HG03103 (cell line): Measurements from ENCODE around the gene HOXD9.

Source experiments
- ATAC-seq: cut with Tn5 transposase; IDR thresholded peaks from one replicate; pipeline ENCODE4 v1.9.1; 2021; ENCODE audit warnings: low read depth; ENCODE audit not compliant: unreplicated experiment

The HOXD9 gene

DNA sequence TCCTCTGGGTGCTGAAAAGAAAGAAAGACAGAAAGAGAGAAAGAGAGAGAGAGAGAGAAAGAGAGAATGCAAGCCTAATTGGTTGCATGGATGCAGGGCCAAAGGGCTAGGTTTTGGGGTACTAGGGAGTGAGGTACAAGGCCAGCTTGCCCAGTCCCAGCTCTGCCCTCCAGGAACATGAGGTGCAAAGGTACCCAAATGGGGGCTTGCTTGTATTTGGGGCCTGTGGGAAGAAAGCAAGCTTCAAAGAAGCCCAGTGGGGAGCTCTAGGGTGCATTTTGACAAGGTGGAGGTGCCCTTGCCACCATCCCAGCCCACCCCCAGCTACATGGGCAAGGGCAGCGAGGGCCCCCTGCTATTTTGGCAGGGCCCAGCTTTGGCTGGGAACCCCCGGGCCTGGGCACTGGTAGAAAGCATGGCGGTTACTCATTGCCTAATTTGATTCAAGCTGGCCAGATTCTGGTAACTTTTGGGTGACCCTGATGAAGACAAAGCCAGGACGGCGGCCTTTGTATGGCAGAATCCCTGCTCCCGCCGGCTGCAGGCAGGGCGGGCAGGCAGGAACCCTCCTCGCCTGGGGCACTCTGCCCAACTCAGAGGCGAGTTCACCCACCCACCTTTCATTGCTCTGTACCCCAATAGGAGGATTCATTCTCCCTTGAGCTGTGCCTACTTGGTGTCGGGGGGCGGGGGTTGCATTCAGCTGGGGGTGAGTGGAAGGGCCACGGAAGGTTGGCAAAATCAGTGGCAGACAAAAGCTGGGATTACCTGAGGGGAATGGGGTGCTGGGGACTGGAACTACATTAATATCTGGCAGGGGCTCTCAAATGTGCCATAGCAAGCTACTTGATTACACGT lies 28.3 kb downstream of the HOXD9 start:
- ATAC-seq = no peak

- no peak for ATAC-seq
Measured at GRCh38 chr2:176151442-176152287, 29.1 kb downstream of the HOXD9 start, which contains the start of gene HOXD4. HOXD4 (plus strand) TSS chr2:176151550; CDS start chr2:176151634, 84 bp downstream.

DNA sequence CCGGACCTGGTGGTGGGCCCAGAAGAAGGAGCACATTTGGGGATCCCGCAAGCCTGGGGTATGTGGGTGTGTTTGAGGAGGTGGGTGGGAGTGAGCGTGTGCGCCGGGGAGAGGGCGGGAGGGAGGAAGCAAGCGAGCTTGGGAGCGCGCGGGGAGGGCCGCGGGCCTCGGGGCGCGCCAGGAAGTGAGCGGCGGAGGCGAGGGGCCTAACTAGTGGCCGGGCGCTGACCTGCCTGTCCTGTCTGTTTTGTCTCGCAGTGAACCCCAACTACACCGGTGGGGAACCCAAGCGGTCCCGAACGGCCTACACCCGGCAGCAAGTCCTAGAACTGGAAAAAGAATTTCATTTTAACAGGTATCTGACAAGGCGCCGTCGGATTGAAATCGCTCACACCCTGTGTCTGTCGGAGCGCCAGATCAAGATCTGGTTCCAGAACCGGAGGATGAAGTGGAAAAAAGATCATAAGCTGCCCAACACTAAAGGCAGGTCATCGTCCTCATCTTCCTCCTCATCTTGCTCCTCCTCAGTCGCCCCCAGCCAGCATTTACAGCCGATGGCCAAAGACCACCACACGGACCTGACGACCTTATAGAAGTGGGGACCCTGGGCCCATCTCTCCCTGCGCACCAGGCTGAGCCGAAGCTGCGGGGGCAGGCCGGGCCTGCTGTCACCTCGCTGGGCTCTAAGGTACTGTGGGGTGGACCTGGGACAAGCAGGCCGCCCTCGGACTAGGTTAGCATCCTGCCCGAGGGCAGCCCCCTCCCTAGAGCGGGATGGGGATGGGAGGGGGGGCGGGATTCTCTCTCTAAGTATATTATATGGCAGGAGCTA lies 30.0 kb downstream of the HOXD9 start:
- no peak for ATAC-seq

DNA sequence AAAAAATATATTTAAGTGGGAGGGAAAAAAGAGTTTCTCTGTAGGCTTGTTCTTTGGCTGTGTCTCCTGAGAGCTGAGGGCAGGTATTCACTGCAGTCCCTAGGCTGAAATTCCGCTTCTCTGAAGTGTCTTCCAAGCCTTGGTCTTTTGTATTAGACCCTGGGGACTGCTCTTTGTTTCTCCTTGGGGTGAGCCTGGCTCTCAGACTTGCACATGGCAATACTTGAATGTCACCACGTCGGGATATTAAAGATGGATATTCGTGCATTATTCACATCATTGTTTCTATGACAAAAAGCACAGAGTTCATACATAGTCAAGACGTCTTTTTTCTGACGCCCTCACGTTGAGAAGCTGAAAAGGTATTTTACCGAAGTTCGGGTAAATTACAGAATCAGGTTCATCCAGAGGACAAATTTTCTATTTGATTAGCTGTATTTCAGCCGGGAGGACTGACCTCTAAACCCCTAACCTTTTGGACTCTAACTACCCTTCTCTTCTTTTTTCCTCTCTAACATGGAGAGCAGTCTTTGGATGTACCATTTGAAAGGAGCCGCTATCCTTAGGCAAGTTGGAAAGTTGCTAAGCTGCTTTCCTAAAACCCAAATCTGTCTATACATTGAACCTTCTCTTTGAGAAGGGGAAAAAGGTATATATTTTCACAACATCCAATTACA lies 32.2 kb downstream of the HOXD9 start:
- no peak for ATAC-seq

GRCh38 chr2:176155356-176156044 lies 33.0 kb downstream of the HOXD9 start:
- ATAC-seq = no peak

- ATAC-seq = no peak
Measured at GRCh38 chr2:176156301-176156806, 33.8 kb downstream of the HOXD9 start.

- ATAC-seq = no peak
Measured at GRCh38 chr2:176156807-176157498, 34.4 kb downstream of the HOXD9 start, which contains the start of gene HOXD3. HOXD3 (plus strand) TSS chr2:176157307; CDS start chr2:176169115, 11,808 bp downstream.

- ATAC-seq = no peak
Measured at GRCh38 chr2:176157499-176158185, 35.1 kb downstream of the HOXD9 start.

GRCh38 chr2:176158186-176158591 lies 35.7 kb downstream of the HOXD9 start:
- no peak for ATAC-seq

DNA sequence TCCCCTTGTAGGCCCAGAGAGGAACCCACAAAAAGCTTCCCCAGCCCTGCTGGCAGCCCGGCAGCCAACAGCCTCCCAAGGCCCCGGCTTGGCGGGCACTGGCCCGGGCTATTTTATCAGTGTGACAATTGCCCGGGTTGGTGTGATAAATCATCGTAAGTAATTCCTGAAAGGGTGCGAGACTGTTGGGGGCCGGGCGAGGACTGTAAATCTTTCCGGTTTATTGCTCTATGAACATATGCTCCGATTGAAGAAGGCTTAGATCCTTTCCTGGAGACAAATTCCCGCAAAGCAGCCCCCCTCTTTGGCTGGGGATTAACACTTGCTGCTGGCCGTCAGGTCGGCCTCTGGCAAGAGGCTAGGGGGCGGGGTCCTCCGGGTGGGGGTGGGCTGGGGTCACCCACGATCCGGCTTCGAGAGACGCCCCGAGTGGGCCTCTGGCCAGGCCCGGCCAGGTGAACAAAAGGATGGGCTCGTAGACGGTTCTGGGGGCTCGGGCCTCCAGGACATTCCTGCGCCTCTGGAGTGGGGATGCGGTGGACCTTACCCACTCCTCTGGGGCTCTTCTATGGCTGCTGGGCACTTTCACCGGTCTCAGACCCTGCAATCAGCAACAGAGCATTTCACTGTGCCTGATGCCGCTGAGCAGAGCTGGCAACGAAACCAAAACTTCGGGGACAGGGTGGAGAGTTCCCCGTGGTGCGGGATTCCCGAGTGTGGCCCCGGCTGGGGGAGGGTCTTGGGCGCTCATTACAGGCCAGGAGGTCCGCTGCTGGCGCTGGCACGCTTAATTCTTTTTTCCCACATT lies 36.5 kb downstream of the HOXD9 start:
- no peak for ATAC-seq

GRCh38 chr2:176159663-176160250 lies 37.2 kb downstream of the HOXD9 start:
- no peak for ATAC-seq

GRCh38 chr2:176160251-176160985 lies 37.9 kb downstream of the HOXD9 start:
- no peak for ATAC-seq

- no peak for ATAC-seq
Measured at GRCh38 chr2:176160986-176161824, 38.7 kb downstream of the HOXD9 start.

DNA sequence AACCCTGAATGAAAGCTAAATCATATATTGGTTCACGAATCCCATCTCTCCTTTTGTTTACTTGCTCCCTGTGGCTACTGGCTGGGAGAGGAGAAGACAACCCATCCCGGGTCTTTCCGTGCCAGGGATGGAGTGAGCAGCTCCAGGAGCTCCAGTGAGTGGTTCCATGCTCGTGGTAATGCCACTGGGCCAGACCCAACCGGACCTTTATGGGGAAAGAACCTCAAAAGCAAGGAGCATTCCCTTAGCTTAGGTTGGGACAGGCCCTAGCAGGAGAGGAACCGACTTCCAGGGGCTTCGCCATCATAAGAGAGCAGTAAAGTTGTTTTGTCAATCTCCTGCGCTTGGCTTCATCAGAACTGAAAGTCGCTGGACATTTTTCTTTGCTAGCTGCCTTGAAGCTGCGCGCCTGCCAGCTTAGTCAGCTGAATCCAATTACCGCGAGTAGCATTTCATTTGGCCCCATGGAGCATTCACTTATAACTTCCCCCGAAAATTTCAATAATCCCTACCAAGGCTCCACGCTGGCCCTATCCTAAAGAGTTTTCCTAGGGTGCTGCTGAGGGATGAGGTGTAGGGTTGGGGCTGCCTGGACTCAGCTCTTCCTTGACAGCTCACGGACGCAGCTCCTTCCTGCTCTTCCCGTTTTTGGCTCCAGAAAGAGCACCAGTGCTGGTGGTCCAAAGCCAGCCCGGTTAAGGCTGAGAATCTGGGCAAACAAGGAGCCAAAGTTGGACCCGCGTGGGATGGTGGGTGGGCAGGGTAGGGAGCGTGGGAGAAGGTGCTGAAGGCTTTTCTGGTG lies 39.5 kb downstream of the HOXD9 start:
- no peak for ATAC-seq
